KOPT-K1 (cell line): ENCODE results near the gene ZNF25.
"Not testable (repeated sequence)": the region's sequence is repeated elsewhere in the genome, so short reads cannot be mapped to it uniquely, and the experiment has no call there.

Experiments
- H3K27ac ChIP-seq: fragments of 200-600 bp; sonication (generic); 2 replicates; pipeline ENCODE4 v1.5.1; 2016; ENCODE audit warnings: antibody characterized with exemption, mild to moderate bottlenecking, low read depth, low read length; ENCODE audit not compliant: poor library complexity, severe bottlenecking
- H3K36me3 ChIP-seq: fragments of 200-600 bp; sonication (generic); 2 replicates; pipeline ENCODE4 v1.5.1; 2017; ENCODE audit warnings: antibody characterized with exemption, mild to moderate bottlenecking, low read length, moderate library complexity; ENCODE audit not compliant: insufficient read depth
- H3K9me3 ChIP-seq: fragments of 200-600 bp; sonication (generic); 2 replicates; pipeline ENCODE4 v1.5.1; 2017; ENCODE audit warnings: antibody characterized with exemption, low read length, mild to moderate bottlenecking; ENCODE audit not compliant: insufficient read depth, poor library complexity, severe bottlenecking

The ZNF25 gene

DNA sequence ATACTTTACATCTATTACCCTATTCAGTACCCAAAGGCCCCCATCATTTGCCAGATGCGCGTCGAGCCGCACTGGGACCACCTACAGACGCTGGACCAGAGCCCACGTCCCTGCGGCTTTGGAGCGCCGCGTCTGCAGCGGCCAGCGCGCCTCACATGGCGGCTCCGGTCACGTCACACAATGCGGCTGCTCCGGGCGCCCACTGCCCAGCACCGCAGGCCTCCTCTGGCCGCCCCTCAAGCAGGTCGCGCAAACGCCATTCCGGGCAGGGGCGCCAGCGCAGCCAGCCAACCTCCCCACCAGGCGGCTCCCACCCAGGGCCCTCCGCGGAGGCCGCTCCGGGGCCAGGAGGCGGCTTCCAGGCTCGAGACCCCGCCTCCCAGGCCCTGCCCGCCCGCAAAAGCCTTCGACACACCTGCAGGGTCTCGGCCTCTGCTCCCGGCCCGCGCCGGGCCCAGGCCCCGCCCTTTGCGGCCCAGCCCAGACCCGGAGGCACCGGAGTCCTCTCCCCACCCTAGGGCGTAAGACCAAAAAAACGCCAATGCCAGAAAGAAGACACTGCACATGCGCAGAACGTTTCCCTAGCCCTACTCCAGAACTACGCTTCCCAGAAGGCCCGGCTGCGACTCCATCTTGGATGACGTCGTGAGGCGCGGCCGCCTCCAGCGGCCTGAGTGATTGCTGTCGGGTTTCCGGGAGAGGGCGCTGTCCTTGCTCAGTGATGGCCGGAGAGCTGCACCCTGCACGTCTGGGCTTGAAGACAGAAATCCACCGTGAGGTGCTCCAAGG is at the start of gene ZNF25:
Gene ZNF25, minus strand, starts transcription at position 557 of the 789 bp plus-strand sequence. CDS start 4,925 bp downstream, outside the sequence.
- peak within 1 kb of the TSS; percentile 85 for H3K27ac ChIP-seq
- H3K36me3 ChIP-seq = no peaks in the 10 kb centered on the region
- H3K9me3 ChIP-seq = peaks cover 7% of the 10 kb centered on the region

- Histone ChIP-seq H3K9me3 (no peaks in the 10 kb centered on the region), H3K27ac (no peak overlapping the region), H3K36me3 (peaks cover 100% of the 10 kb centered on the region)
Measured at GRCh38 chr10:38025283-38025682, 48.8 kb upstream of the ZNF25 start.

- H3K36me3 ChIP-seq = peaks cover 97% of the 10 kb centered on the region
Measured at GRCh38 chr10:38019124-38019523, 42.7 kb upstream of the ZNF25 start.

DNA sequence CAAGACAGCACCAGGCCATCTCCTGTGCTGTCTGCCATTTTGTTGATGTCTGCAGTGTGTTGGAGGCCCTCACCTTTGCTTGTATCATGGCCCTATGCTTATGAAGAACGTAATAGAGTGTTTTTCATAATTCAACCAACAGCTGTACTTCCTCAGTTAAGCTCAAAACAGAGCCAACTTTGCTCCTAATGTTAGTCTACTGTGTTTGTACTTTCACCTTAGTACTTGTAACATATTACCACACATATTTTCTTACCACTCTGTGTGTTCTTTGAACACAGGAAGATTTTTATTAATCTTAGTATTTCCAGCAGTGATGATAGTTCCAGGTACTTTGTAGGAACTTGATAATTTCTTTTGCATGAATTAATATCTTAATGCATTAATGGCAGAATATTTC is 39.9 kb upstream of the ZNF25 start:
- no peak overlapping the region for H3K27ac ChIP-seq
- peaks cover 87% of the 10 kb centered on the region for H3K36me3 ChIP-seq
- H3K9me3 ChIP-seq = peaks cover 23% of the 10 kb centered on the region

More at GRCh38 chr10:38019124-38019523, 42.7 kb upstream of the ZNF25 start:
- H3K27ac ChIP-seq = not testable (repeated sequence)
- peaks cover 23% of the 10 kb centered on the region for H3K9me3 ChIP-seq

DNA sequence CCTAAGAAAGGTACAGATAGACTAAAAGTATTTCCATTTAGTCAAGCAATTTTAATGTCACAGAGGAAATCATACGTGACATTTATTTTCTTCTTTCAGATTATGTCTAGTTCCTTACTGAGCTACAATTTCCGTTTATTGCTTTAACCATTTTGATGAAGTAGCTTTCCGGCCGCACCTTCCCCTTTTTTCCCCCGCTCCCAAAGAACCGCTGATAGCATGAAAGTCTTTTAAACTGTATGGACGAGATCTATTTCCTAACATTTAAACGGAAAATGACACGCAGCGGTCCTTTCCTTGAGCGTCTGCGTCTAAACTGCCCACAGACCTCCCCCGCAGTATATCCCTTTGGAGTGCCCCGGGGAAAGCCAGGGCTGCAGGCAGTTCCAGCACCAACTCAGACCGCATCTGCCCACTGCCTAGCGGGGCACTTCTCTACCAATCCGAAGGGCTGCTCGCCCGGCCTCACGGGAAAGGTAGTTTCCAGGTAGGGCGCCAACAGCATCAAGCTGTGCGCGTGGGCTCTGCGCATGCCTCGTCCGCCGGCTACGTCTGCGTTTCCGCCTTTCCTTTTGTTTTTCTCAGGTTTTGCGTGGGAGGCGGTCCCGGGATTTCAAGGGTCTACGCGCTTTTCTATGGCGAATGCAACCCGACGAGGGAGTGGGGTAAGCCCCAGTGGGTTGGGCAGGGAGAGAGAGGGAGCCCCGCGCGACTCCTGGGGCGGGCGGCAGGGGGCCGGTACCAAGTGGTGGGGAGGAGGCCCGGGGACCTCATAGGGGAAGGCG is 33.9 kb upstream of the ZNF25 start, which contains the start of gene ZNF33A:
Gene ZNF33A, plus strand, starts transcription at position 557 of the 785 bp plus-strand sequence. CDS start 1,667 bp downstream, outside the sequence.
- Histone ChIP-seq H3K36me3 (peaks cover 30% of the 10 kb centered on the region), H3K9me3 (no peaks in the 10 kb centered on the region), H3K27ac (peak within 1 kb of the TSS; percentile 87)

- Histone ChIP-seq H3K36me3 (peaks cover 8% of the 10 kb centered on the region), H3K27ac (no peak overlapping the region), H3K9me3 (no peaks in the 10 kb centered on the region)
Measured at GRCh38 chr10:38007991-38008390, 31.5 kb upstream of the ZNF25 start.

DNA sequence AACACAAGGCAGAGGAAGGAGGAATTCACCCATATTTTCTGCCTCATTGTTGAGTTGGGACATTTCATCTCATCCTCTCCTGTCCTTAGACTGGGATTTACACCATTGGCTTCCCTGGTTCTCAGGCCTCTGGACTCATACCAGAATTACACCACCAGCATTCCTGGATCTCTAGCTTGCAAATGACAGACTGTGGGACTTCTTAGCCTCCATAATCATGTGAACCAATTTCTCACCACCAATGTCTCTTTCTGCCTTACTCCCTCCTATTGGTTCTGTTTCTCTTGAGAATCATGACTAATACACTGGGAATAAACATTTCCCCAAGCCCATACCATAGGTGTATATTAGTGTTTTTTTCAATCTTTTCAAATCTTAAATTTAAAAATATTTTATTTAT is 31.1 kb upstream of the ZNF25 start:
- peaks cover 4% of the 10 kb centered on the region for H3K36me3 ChIP-seq
- H3K9me3 ChIP-seq = no peaks in the 10 kb centered on the region
- no peak overlapping the region for H3K27ac ChIP-seq

DNA sequence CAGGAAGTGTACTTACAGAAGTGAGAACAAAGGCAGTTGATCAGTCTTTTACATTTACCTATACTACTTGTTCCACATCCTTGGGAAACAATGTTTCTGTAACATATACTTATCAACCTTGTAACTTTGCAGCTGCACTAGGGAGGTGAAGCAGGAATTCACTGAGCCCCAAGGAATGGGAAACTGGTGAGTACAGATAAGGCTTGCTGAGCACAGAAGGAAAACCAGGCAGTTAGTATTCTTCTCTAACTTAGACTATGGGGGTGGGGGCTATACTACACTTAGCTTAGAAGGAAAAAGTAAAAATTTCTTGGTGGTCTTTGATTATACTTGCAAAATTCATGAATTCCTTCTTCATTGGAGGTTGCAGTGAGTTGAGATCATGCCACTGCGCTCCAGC is 27.1 kb upstream of the ZNF25 start:
- H3K9me3 ChIP-seq = no peaks in the 10 kb centered on the region
- H3K36me3 ChIP-seq = no peaks in the 10 kb centered on the region
- no peak overlapping the region for H3K27ac ChIP-seq

DNA sequence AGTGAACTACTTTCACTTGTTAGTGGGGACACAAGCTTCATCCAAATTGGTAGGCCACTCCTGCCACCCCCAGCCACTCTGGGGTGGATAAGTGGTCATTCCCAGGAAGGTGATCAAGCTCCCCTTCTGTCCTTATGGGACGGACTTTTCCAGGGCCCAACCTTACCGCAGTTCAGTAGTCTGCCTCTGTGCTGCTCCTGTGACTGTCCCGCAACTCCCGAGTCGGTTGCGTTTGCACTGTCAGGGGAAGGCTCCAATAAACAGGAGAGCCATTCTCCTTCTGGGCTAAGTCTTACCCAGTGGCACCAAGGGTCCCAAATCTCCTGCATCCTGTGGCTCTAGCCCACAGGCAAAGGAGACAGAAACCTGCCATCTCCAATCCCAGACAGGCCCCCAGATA is 26.6 kb upstream of the ZNF25 start:
- H3K27ac ChIP-seq = no peak overlapping the region
- no peaks in the 10 kb centered on the region for H3K36me3 ChIP-seq
- no peaks in the 10 kb centered on the region for H3K9me3 ChIP-seq

- H3K9me3 ChIP-seq, H3K36me3 ChIP-seq, H3K27ac ChIP-seq: not testable (repeated sequence)
Measured at GRCh38 chr10:38000474-38000873, 24.0 kb upstream of the ZNF25 start.

DNA sequence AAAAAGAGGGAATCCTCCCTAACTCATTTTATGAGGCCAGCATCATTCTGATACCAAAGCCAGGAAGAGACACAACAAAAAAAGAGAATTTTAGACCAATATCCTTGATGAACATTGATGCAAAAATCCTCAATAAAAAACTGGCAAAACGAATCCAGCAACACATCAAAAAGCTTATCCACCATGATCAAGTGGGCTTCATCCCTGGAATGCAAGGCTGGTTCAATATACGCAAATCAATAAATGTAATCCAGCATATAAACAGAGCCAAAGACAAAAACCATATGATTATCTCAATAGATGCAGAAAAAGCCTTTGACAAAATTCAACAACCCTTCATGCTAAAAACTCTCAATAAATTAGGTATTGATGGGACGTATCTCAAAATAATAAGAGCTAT is 22.5 kb upstream of the ZNF25 start:
- not testable (repeated sequence) for H3K27ac ChIP-seq, H3K36me3 ChIP-seq, H3K9me3 ChIP-seq

- Histone ChIP-seq H3K9me3 (no peaks in the 10 kb centered on the region), H3K36me3 (no peaks in the 10 kb centered on the region), H3K27ac (no peak overlapping the region)
Measured at GRCh38 chr10:37992083-37992482, 15.6 kb upstream of the ZNF25 start.

GRCh38 chr10:37991655-37992054 is 15.2 kb upstream of the ZNF25 start:
- Histone ChIP-seq H3K27ac (no peak overlapping the region), H3K36me3 (no peaks in the 10 kb centered on the region), H3K9me3 (no peaks in the 10 kb centered on the region)

- peak overlapping the region; percentile 85 for H3K27ac ChIP-seq
Measured at GRCh38 chr10:37976880-37977203, 395 bp upstream of the ZNF25 start.

GRCh38 chr10:37975401-37975991 is 951 bp downstream of the ZNF25 start:
- Histone ChIP-seq H3K9me3 (peaks cover 7% of the 10 kb centered on the region), H3K27ac (peak overlapping the region; percentile 85), H3K36me3 (no peaks in the 10 kb centered on the region)

More at GRCh38 chr10:37976880-37977203, 395 bp upstream of the ZNF25 start:
- Histone ChIP-seq H3K36me3 (no peaks in the 10 kb centered on the region), H3K9me3 (peaks cover 7% of the 10 kb centered on the region)
